ENCODE data around the gene KRTAP2-1.
"Not testable (repeated sequence)": the region's sequence is repeated elsewhere in the genome, so short reads cannot be mapped to it uniquely, and the experiment has no call there.

KRTAP2-1 gene, protein sequence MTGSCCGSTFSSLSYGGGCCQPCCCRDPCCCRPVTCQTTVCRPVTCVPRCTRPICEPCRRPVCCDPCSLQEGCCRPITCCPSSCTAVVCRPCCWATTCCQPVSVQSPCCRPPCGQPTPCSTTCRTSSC

DNA sequence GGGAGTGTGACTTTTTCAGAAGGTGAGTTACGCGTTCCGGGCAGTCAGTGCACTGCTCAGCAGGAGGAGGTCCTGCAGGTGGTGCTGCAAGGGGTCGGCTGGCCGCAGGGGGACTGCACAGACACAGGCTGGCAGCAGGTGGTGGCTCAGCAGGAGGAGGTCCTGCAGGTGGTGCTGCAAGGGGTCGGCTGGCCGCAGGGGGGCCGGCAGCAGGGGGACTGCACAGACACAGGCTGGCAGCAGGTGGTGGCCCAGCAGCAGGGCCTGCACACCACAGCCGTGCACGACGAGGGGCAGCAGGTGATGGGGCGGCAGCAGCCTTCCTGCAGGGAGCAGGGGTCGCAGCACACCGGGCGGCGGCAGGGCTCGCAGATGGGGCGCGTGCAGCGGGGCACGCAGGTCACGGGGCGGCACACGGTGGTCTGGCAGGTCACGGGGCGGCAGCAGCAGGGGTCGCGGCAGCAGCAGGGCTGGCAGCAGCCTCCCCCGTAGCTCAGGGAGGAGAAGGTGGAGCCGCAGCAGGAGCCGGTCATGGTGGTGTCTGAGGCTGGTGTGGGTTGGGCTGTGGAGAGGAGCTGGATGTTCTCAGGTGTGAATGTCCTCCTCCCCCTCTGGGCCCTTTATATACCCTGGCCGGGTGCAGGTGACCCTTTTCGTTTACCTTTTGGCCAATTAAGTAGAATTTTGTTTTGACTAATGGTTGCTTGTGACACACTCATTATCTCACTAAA is at the start of gene KRTAP2-1:
Gene KRTAP2-1 (minus strand): TSS at position 582 of the 731 bp plus-strand sequence. CDS start 49 bp downstream, at position 533.
- DNase-seq; intact Hi-C loops (cut with DNase I): not testable (repeated sequence)

DNA sequence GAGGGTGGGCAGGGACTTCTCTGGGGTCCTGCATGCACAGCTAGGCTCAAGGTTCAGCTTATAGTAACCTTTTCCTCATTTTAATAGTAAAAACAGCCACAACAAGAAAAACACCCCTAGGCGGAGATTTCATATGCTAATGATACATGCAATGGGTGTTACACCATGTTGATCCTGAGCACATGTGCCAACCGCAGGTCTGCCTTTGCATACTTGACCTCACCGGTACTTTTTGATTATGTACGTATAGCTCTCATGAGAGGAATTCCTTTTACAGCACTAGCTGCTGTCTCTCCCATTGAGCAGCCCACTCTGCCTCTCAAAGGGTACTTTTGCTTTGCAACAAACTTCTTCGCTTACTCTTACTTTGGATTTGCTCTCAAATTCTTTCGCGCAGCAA is 48.9 kb upstream of the KRTAP2-1 start:
- intact Hi-C loops (cut with DNase I): no loop called here
- no peak for DNase-seq

DNA sequence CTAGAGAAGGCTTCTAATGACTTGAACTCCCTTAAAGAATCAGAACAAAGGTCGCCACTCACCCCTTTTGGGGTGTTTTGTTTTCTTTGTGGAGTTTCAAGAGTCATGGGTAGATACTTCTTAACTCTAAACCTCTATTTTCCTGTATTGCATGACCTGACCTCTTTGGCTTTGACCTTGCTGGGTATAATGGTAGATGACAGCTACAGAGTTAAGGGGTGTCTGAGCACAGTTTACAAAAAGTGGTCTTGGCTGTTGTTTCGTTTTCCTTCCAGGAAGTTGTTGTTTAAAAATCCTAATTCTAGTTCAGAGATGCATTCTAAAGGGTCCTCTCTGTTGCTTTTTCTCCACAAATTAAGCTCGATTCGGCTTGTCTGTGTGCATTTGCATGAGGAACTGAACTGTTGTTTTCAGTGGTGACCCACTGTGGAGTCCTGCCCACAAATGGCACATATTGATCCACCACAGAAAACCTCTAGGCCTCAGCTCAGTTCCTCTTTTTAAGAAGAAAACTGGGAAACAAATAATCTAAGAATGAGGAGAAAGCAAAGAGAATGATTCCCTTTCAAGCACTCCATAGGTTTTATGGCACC is 41.7 kb upstream of the KRTAP2-1 start:
- intact Hi-C loops (cut with DNase I); DNase-seq: not testable (repeated sequence)

DNA sequence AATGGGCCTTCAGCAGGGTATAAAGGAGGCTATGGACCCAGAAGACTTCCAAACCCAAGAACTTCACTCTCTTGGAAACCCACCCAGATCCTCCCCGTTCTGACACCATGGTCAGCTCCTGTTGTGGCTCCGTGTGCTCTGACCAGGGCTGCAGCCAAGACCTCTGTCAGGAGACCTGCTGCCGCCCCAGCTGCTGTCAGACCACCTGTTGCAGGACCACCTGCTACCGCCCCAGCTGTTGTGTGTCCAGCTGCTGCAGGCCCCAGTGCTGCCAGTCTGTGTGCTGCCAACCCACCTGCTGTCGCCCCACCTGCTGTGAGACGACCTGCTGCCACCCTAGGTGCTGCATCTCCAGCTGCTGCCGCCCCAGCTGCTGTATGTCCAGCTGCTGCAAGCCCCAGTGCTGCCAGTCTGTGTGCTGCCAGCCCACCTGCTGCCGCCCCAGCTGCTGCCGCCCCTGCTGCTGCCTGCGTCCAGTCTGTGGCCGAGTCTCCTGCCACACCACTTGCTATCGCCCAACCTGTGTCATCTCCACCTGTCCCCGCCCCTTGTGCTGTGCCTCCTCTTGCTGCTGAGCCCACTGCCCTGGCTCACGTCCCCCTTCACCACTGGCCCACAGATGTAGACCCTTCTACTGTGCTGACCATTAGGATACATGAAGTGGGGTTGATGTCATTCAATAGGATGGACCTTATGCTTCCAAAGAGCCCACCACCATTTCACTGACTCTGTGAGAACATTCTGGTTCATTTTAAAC is 37.2 kb upstream of the KRTAP2-1 start, which contains the start of gene KRTAP4-7:
Gene KRTAP4-7 (plus strand): TSS at position 51 of the 757 bp plus-strand sequence. CDS start 57 bp downstream, at position 108.
- intact Hi-C loops (cut with DNase I): not testable (repeated sequence)
- peak in 1 of 10 donors; percentile 56 for DNase-seq

DNA sequence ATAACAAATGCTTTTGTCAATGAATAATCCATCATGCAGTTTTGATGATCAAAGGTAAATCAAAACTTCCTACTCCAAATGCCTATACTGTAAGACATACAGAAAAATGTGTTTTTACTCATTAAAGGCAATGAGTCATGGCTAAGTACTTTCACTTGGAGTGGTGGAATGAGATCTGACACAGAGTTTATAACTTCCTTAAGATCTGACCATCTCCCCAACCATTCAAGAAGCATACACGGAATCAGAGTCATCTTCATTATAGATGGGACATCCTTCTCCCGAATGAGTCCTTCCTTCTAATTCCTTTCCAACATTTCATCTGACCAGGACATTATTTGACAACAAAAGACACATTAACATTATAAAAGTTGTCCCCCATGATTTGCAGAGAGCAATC is 36.3 kb upstream of the KRTAP2-1 start:
- DNase-seq; intact Hi-C loops (cut with DNase I): not testable (repeated sequence)

DNA sequence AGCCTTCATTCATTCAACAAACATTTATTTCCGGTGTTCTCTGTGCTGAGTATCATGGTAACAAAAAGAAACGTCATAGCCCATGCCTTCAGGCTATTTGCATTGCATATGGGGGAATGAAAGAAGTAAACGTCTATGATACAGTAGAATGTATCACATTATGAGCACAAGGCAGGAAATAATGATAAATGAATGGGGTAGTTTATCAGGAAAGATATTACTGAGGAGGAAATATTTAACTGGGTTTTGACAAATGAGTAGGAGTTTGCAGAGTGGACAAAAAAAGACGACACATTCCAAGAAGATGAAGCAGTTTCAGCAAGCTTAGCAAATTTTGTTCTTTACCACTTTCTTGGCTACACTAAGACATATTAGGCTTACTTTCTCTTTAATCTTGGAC is 35.5 kb upstream of the KRTAP2-1 start:
- intact Hi-C loops (cut with DNase I): no loop called here
- no peak for DNase-seq

DNA sequence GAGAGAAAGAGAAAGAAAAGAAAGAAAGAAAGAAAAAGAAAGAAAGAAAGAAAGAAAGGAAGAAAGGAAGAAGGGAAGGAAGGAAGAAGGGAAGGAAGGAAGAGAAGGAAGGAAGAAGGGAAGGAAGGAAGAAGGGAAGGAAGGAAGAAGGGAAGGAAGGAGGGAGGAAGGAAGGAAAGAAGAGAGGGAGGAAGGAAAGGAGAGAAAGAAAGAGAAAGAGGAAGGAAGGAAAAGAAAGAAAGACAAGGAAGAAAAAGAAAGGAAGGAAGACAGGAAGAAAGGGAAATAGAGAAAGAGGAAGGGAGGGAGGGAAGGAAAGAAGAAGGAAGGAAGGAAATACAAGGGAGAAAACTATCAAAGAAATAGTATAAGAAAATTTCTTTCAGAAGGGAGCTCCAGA is 29.7 kb upstream of the KRTAP2-1 start:
- intact Hi-C loops (cut with DNase I): no loop called here

DNA sequence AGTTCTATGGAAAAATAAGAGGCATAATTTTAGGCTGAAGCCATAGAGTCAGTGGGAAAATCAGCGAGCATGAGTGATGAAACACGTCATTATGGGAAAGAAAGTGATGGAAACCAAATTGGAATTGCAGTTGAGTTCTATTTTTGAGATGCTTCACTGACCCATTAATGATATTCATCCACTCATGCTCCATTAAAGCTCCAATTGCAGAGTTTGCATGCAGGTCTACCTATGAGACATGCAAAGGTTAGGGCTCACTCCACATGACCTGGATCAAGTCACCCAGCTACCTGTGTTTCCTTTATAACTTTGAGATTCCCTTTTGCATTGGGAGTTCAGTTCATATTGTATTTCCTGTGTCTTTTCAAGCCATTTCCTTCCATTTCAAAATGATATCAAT is 26.6 kb upstream of the KRTAP2-1 start:
- intact Hi-C loops (cut with DNase I): no loop called here
- DNase-seq: no peak

More for the DNA sequence above, 29.7 kb upstream of the KRTAP2-1 start:
- no peak for DNase-seq

DNA sequence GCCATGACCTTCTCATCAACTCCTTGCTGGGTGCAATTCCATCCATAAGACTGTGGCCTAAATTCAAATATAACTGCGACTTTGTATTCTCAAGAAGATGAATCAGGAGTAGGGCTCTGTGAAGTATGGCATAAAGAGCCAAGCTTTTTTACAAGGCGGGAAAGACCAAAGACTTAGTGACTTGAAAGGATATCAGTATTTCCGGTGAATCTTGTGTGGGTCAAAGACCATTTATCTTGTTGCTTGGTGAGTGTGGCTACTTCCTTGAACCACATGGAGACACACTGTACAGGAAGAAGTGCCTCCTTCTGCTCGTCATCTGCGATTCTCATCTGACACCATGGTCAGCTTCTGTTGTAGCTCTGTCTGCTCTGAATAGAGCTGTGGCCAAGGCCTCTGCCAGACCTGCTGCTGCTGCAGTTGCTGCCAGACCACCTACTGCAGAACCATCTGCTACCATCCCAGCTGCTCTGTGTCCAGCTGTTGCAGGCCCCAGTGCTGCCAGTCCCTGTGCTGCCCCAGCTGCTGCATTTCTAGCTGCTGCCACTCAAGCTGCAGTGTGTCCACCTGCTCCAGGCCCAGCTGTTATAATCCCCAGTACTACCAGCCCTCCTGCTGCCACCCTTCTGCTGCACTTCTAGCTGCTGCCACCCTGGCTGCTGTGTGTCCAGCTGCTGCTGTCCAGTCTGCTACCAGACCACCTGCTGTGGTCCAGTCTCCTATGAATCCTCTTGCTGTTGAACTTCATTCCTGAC is 24.7 kb upstream of the KRTAP2-1 start:
- intact Hi-C loops (cut with DNase I): no loop called here
- DNase-seq: no peak

DNA sequence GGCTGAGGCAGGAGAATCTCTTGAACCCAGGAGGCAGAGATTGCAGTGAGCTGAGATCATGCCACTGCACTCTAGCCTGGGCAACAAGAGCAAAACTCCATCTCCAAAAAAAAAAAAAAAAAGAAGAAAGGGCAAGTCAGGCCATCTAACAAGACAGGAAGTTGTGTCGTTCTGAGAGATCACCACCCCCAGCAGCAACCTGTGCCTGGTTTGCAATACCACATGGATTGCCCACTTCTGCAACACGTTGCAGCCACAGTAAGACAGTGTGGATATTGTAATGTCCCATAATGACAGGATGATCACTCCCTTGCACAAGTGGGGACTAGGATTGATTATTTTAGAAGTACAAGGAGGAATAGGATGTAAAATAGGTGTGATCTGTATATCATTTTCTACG is 21.9 kb upstream of the KRTAP2-1 start:
- intact Hi-C loops (cut with DNase I): no loop called here
- no peak for DNase-seq

DNA sequence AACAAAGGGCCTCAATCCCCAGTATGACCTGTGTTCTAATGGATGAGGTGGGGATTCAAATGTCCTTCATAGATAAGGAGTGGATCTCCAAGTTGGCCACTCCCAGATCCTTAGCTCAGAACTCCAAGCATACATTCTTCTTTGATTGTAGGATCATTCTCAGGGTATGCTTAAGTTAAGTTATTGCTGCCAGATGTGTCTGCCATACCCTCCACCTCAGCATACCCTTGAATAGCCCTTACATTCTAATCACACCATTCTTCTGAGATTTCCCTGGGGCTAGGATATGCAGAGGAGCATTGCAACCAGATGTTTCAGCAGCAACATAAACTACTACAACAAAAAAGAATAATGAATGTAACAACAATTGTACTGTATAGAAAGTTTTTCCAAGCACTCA is 20.2 kb upstream of the KRTAP2-1 start:
- intact Hi-C loops (cut with DNase I): no loop called here
- DNase-seq: no peak

DNA sequence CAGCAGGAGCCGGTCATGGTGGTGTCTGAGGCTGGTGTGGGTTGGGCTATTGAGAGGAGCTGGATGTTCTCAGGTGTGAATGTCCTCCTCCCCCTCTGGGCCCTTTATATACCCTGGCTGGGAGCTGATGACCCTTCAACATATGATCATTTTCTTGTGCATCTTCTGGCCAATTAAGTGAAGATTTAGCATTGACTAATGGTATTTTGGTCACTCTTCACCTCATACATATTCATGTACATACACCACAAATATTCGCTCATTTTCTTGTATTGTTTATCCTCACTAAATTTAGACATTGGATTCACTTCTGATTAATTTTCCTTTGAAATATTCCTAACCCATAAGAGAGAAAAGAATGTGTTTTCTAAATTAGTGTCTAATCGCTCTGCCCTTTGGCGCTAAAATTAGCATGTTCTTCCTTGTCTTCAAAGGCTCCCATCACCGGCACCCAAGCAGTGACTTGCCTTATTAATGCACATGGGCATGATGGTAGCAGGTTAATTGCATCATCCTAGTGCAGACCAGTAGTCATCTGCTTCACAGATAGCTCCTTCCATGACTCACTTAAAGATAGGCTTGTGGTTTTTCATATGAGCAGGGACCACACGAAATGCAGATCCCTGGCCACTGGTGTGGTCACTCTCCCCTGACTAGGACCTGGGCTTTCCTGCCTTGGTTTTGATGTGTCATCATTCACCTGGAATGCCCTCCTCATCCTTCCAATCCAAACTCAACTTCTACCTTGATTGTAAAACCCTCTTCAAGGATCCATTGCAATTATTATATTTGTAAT is 18.9 kb upstream of the KRTAP2-1 start, which contains the start of gene KRTAP2-4:
Gene KRTAP2-4 (minus strand): TSS at position 51 of the 796 bp plus-strand sequence. CDS start 34 bp downstream, at position 17.
- DNase-seq: no peak
- intact Hi-C loops (cut with DNase I): no loop called here

DNA sequence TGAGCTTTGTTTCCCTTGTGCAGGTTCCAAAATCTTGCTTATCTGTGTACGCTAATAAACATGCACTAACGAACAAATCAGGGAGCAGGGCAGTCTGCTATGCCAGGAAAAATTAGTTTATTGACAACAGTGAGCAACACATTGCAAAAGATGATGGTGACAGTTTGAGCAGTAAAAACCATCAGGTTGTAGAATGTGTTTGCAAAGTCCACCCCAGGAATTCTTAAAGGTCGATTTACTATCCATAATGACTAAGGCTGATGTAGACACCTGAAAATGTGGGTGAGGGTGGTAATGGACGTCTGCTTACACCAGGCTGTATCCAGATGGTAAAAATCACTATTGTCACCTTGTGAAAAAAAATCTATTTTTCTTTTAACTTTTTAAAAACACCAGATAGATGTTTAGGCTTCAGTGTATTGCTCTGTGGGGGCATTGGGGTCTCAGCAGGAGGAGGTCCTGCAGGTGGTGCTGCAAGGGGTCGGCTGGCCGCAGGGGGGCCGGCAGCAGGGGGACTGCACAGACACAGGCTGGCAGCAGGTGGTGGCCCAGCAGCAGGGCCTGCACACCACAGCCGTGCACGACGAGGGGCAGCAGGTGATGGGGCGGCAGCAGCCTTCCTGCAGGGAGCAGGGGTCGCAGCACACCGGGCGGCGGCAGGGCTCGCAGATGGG is 18.0 kb upstream of the KRTAP2-1 start:
- intact Hi-C loops (cut with DNase I); DNase-seq: not testable (repeated sequence)

DNA sequence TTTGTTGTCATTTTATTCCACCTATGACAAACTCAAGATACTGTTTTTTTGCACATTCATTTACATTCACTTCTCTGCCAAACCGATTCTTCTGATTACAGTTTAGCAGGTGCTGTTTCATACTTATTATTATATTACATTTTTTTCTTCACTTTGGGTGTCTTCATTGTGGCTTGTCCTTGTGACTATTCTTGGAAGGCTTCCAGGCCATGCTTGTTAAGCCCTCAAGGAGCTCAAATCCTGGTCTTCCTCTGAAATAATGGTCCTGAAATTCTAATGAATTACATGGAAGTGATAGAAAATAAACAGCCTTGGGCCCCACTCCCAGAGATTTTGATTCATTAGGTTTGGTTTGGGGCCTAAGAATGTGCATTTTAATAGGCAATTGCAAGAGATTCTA is 17.2 kb upstream of the KRTAP2-1 start:
- no peak for DNase-seq
- intact Hi-C loops (cut with DNase I): no loop called here

DNA sequence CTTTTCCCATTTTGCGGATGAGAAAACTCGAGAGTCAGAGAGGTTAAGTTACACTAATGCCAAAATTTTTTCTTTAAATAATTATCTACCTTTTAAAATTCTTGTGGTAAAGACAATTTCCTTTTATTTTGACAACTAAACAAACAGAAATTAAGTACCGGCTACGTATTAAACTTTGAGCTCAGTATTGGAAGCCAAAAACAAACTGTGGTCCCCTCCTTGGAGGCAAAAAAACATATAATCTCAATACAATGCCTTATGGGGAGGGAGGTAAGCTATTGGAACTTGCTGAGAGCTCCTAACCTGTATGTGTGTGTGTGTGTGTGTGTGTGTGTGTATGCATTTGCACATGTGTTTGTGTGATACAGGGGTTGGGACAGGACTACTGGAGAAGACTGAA is 16.3 kb upstream of the KRTAP2-1 start:
- DNase-seq: no peak
- intact Hi-C loops (cut with DNase I): no loop called here

DNA sequence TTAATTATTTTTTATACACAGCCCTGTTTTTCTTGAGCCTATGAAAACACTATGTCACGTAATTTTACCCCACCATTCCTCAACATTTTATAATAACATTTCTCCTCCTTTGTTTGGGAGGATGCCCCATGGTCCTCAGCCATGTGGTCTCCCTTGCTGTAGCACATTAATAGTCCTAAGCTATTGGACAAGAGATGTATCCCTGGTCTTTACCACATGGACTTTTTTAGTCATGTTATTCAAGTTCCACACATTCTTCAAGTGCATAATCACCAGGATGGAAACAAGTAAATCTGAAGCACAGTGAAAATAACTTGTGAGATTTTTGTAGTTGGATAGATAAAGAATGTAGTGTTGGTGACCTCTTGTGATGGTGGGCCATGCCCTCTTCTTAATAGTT is 14.8 kb upstream of the KRTAP2-1 start:
- no peak for DNase-seq
- intact Hi-C loops (cut with DNase I): no loop called here

DNA sequence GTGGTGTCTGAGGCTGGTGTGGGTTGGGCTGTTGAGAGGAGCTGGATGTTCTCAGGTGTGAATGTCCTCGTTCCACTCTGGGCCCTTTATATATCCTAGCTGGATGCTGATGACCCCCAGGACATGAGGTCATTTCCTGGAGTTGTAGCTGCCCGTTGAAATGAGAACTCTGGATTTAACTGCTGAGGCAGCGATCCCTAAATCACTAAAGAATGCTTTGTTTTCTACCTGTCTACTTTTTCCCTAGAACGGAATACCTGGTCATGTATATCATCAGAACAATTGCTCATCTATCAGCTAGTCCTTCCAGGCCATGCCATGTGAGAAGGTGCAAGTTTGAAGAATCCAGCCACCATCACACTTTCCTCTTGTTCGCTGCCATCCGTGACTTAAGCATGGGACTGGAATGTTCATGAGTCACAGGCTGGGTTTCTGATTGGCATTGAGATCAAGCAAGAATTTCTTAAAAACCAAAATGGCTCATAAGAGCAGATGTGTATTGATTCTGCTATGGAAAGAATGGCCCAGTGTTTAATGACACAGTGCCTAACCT is 13.0 kb upstream of the KRTAP2-1 start, which contains the start of gene KRTAP2-3:
Gene KRTAP2-3 (minus strand): TSS at position 63 of the 553 bp plus-strand sequence. CDS start 64 bp downstream, outside the sequence.
- DNase-seq: no peak
- intact Hi-C loops (cut with DNase I): no loop called here

DNA sequence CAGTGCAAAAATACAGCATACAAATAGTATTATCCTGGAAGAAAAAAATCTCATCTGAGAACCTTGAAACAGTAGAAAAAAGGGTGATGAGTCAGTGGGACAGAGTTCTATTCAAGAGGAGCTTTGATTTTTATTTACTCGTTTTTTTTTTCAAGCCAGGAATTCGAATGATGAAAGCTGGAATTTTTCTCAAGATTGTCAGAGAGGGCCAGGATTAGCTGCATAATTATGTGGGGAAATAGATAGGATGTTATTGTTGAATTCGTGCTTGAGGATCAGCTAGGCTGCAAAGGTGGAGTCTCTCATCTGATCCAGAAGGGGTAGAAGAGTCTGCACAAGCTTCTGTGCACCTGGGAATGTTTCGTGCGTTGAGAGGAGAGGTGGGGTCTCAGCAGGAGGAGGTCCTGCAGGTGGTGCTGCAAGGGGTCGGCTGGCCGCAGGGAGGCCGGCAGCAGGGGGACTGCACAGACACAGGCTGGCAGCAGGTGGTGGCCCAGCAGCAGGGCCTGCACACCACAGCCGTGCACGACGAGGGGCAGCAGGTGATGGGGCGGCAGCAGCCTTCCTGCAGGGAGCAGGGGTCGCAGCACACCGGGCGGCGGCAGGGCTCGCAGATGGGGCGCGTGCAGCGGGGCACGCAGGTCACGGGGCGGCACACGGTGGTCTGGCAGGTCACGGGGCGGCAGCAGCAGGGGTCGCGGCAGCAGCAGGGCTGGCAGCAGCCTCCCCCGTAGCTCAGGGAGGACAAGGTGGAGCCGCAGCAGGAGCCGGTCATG is 12.3 kb upstream of the KRTAP2-1 start:
- intact Hi-C loops (cut with DNase I); DNase-seq: not testable (repeated sequence)

Measured in posterior cingulate gyrus (tissue), 11 donors.